Muscle of leg (tissue), 16 donors: ENCODE results near the gene BMP2. TPM values are rescaled to one million over a fixed set of nuclear protein-coding genes. Genes with fewer than 3 reads are reported as not detected.

Experiments used
- DNase-seq: peaks from one replicate; pipeline ENCODE4 v3.0.0; 2013
- H3K27ac ChIP-seq: one replicate; pipeline ENCODE4 v1.5.1; 2013; ENCODE audit warnings: mild to moderate bottlenecking, low read length, control low read depth
- H3K27me3 ChIP-seq: one replicate; pipeline ENCODE4 v1.6.1; 2013; ENCODE audit warnings: low read length; ENCODE audit not compliant: control insufficient read depth, insufficient read depth
- H3K36me3 ChIP-seq: one replicate; pipeline ENCODE4 v1.6.1; 2013; ENCODE audit warnings: low read length; ENCODE audit not compliant: control insufficient read depth, insufficient read depth
- H3K4me1 ChIP-seq: one replicate; pipeline ENCODE4 v1.6.1; 2013; ENCODE audit warnings: low read length; ENCODE audit not compliant: control insufficient read depth, insufficient read depth
- H3K4me3 ChIP-seq: one replicate; pipeline ENCODE4 v1.5.1; 2013; ENCODE audit warnings: low read length, control low read depth
- H3K9me3 ChIP-seq: replicated peaks from 2 replicates; pipeline ENCODE4 v1.6.1; 2013; ENCODE audit warnings: low read depth, low read length; ENCODE audit not compliant: control insufficient read depth
- WGBS: methylation state at CpG from one replicate; pipeline ENCODE4 v1.1.5; 2013; ENCODE audit warnings: missing lambda C conversion rate; ENCODE audit not compliant: insufficient coverage; 5-methylcytosine and 5-hydroxymethylcytosine counted together
- long read RNA-seq, 11 donors: transcript quantifications; one replicate each; lab custom pipeline, GENCODE V29; 2026
- polyA plus RNA-seq, 8 donors: library from polyadenylated mRNA; unstranded; fragments of 120-200 nt; gene quantifications; one replicate each; pipeline versions ENCODE4 v1.2.1 to v1.2.3, GENCODE V29; 2013; ENCODE audit warnings: inconsistent platforms in 1 of 8, low replicate concordance in 1 of 8; ENCODE audit not compliant: insufficient read length in 8 of 8, insufficient read depth in 1 of 8
- total RNA-seq: library from RNA; stranded (reverse); fragments of 120-200 nt; gene quantifications from one replicate; pipeline ENCODE4 v1.2.4, GENCODE V29; 2013

Gene BMP2
- 1.9 TPM for total RNA-seq
- 1 to 10 TPM; 1.1 to 6.2 (median 2.1) TPM for polyA plus RNA-seq
- long read RNA-seq, donor 1 = 0 reads
- long read RNA-seq, donor 2 = 0 reads
- long read RNA-seq, donor 3 = 0 reads
- long read RNA-seq, donor 4, partial matches to known transcripts = 0 of 1 reads
- long read RNA-seq, donor 4, other reads (novel, unspliced or antisense) = 0 of 1 reads
- long read RNA-seq, donor 5 = 0 reads
- long read RNA-seq, donor 6 = 0 reads
- long read RNA-seq, donor 7, partial matches to known transcripts = 0 of 4 reads
- long read RNA-seq, donor 7, other reads (novel, unspliced or antisense) = 0 of 4 reads
- long read RNA-seq, donor 8, partial matches to known transcripts = 0 of 1 reads
- long read RNA-seq, donor 8, other reads (novel, unspliced or antisense) = 0 of 1 reads
- long read RNA-seq, donor 9, partial matches to known transcripts = 0 of 1 reads
- long read RNA-seq, donor 9, other reads (novel, unspliced or antisense) = 0 of 1 reads
- long read RNA-seq, donor 10 = 0 reads
- long read RNA-seq, donor 11 = 0 reads

GRCh38 chr20:6767536-6768227, at the start of gene BMP2:
Gene BMP2, plus strand, starts transcription at chr20:6767686. Its CDS starts 2,441 bp downstream, at chr20:6770127.
- H3K27me3 ChIP-seq = peaks cover 37% of the 10 kb centered on the region

GRCh38 chr20:6718662-6719368, 48.7 kb upstream of the BMP2 start:
- WGBS = 98% methylated on average over 4 of the region's 7 CpGs
- Histone ChIP-seq H3K4me3 (no peak overlapping the region), H3K27ac (no peak overlapping the region), H3K4me1 (peaks cover 6% of the 10 kb centered on the region), H3K36me3 (no peaks in the 10 kb centered on the region), H3K9me3 (no peaks in the 10 kb centered on the region), H3K27me3 (peaks cover 2% of the 10 kb centered on the region)
- no peak for DNase-seq

More at GRCh38 chr20:6767536-6768227, at the start of gene BMP2:
- Histone ChIP-seq H3K27ac (peak within 1 kb of the TSS; percentile 31), H3K4me3 (peak within 1 kb of the TSS; percentile 67), H3K36me3 (no peaks in the 10 kb centered on the region), H3K4me1 (peaks cover 8% of the 10 kb centered on the region), H3K9me3 (no peaks in the 10 kb centered on the region)
- peak; percentile 80 for DNase-seq
- under 1% methylated on average over 112 of the region's 112 CpGs for WGBS

- H3K27me3 ChIP-seq = peaks cover 2% of the 10 kb centered on the region
- H3K4me1 ChIP-seq = peaks cover 6% of the 10 kb centered on the region
- DNase-seq = no peak
- H3K4me3 ChIP-seq = no peak overlapping the region
- no peak overlapping the region for H3K27ac ChIP-seq
- WGBS = no CpG with 5 or more reads among the region's 4 CpGs
- no peaks in the 10 kb centered on the region for H3K9me3 ChIP-seq
- no peaks in the 10 kb centered on the region for H3K36me3 ChIP-seq
Observed at GRCh38 chr20:6719369-6719721, 48.1 kb upstream of the BMP2 start.

GRCh38 chr20:6726761-6727160, 40.7 kb upstream of the BMP2 start:
- Histone ChIP-seq H3K4me1 (peaks cover 3% of the 10 kb centered on the region), H3K36me3 (no peaks in the 10 kb centered on the region), H3K9me3 (no peaks in the 10 kb centered on the region), H3K27ac (no peak overlapping the region), H3K4me3 (no peak overlapping the region), H3K27me3 (no peaks in the 10 kb centered on the region)
- DNase-seq = no peak
- no CpG with 5 or more reads among the region's 1 CpG for WGBS

- Histone ChIP-seq H3K27me3 (no peaks in the 10 kb centered on the region), H3K9me3 (peaks cover 2% of the 10 kb centered on the region), H3K4me1 (peaks cover 3% of the 10 kb centered on the region), H3K27ac (no peak overlapping the region), H3K36me3 (no peaks in the 10 kb centered on the region), H3K4me3 (no peak overlapping the region)
- DNase-seq = no peak
- 79% methylated on average over 7 of the region's 9 CpGs for WGBS
Observed at GRCh38 chr20:6730672-6731328, 36.7 kb upstream of the BMP2 start.

- WGBS = 42% methylated on average over 2 of the region's 3 CpGs
- Histone ChIP-seq H3K9me3 (peaks cover 2% of the 10 kb centered on the region), H3K27ac (peak overlapping the region; percentile 33), H3K27me3 (no peaks in the 10 kb centered on the region), H3K4me1 (peaks cover 3% of the 10 kb centered on the region), H3K36me3 (no peaks in the 10 kb centered on the region), H3K4me3 (no peak overlapping the region)
- peak; percentile 77 for DNase-seq
Observed at GRCh38 chr20:6732001-6732447, 35.5 kb upstream of the BMP2 start.

GRCh38 chr20:6732851-6733250, 34.6 kb upstream of the BMP2 start:
- Histone ChIP-seq H3K27me3 (no peaks in the 10 kb centered on the region), H3K9me3 (peaks cover 2% of the 10 kb centered on the region), H3K27ac (no peak overlapping the region), H3K4me3 (no peak overlapping the region), H3K4me1 (peaks cover 3% of the 10 kb centered on the region), H3K36me3 (no peaks in the 10 kb centered on the region)
- 100% methylated on average over 1 of the region's 6 CpGs for WGBS
- no peak for DNase-seq

GRCh38 chr20:6733965-6734364, 33.5 kb upstream of the BMP2 start:
- no peak for DNase-seq
- peaks cover 3% of the 10 kb centered on the region for H3K4me1 ChIP-seq
- peaks cover 2% of the 10 kb centered on the region for H3K9me3 ChIP-seq
- WGBS = no CpG with 5 or more reads among the region's 1 CpG
- H3K27me3 ChIP-seq = no peaks in the 10 kb centered on the region
- no peak overlapping the region for H3K4me3 ChIP-seq
- H3K36me3 ChIP-seq = no peaks in the 10 kb centered on the region
- H3K27ac ChIP-seq = no peak overlapping the region

GRCh38 chr20:6735942-6736845, 31.3 kb upstream of the BMP2 start:
- 58% methylated on average over 6 of the region's 8 CpGs for WGBS
- Histone ChIP-seq H3K9me3 (peaks cover 2% of the 10 kb centered on the region), H3K4me1 (no peaks in the 10 kb centered on the region), H3K27me3 (no peaks in the 10 kb centered on the region), H3K27ac (no peak overlapping the region), H3K36me3 (no peaks in the 10 kb centered on the region), H3K4me3 (no peak overlapping the region)
- no peak for DNase-seq
